ENCODE results near the gene FSTL5.

Gene FSTL5

DNA sequence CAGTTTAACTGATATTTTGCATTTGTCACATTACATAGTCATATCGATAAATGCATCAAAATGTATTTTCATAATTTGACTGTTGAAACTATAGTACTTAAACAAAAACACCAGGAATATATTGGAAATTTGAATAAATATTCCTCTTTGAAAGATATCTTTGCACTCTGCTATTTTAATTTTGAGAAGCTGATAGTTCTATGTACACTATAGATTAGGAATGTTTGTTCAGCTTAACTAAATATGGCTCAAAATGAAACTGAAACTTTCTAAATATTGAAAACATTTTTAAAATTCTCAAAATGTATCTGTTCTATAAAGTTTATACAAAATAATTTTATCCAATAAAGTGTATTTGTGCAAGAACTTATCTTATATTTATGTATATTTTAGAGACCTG lies 510.1 kb downstream of the FSTL5 start:
- no peak for DNase-seq
- no peaks in the 10 kb centered on the region for H3K36me3 ChIP-seq (ENCODE audit: insufficient read depth, low read length)
- H3K9ac ChIP-seq (ENCODE audit: low read depth, low read length): no peak overlapping the region
- no peak for ATAC-seq (ENCODE audit: insufficient read depth, low read depth)
- no peaks in the 10 kb centered on the region for H3K4me1 ChIP-seq (ENCODE audit: insufficient read depth, low read length)
- H3K4me2 ChIP-seq (ENCODE audit: insufficient read depth, low read length): no peak overlapping the region
- H2AFZ ChIP-seq (ENCODE audit: low read depth, low read length): no peak overlapping the region
- TF ChIP-seq CTCF (IDR thresholded peaks at IDR 0.05; ENCODE audit: borderline replicate concordance, extremely low read depth, low read length, poor library complexity, severe bottlenecking): no peak
- no peak for TF ChIP-seq EZH2 (IDR thresholded peaks at IDR 0.05; ENCODE audit: borderline replicate concordance, low read depth, low read length, severe bottlenecking)
- H3K9me3 ChIP-seq (ENCODE audit: insufficient read depth, low read length, severe bottlenecking): no peaks in the 10 kb centered on the region
- H3K79me2 ChIP-seq (ENCODE audit: insufficient read depth, low read length): no peaks in the 10 kb centered on the region
- H4K20me1 ChIP-seq (ENCODE audit: insufficient read depth, low read length): no peaks in the 10 kb centered on the region
- H3K27ac ChIP-seq (ENCODE audit: low read length): no peak overlapping the region
- H3K27me3 ChIP-seq (ENCODE audit: insufficient read depth, low read length, poor library complexity): no peaks in the 10 kb centered on the region
- H3K4me3 ChIP-seq (ENCODE audit: low read depth in 1 of 2, low read length in 2 of 2): no peak overlapping the region

GRCh38 chr4:161651586-161651985 lies 512.2 kb downstream of the FSTL5 start:
- H3K9me3 ChIP-seq (ENCODE audit: insufficient read depth, low read length, severe bottlenecking): no peaks in the 10 kb centered on the region
- H3K36me3 ChIP-seq (ENCODE audit: insufficient read depth, low read length): no peaks in the 10 kb centered on the region
- no peak overlapping the region for H3K27ac ChIP-seq (ENCODE audit: low read length)
- TF ChIP-seq CTCF (IDR thresholded peaks at IDR 0.05; ENCODE audit: borderline replicate concordance, extremely low read depth, low read length, poor library complexity, severe bottlenecking) (no peak), EZH2 (IDR thresholded peaks at IDR 0.05; ENCODE audit: borderline replicate concordance, low read depth, low read length, severe bottlenecking) (no peak)
- H3K27me3 ChIP-seq (ENCODE audit: insufficient read depth, low read length, poor library complexity): no peaks in the 10 kb centered on the region
- no peaks in the 10 kb centered on the region for H3K4me1 ChIP-seq (ENCODE audit: insufficient read depth, low read length)
- no peaks in the 10 kb centered on the region for H3K79me2 ChIP-seq (ENCODE audit: insufficient read depth, low read length)
- no peak overlapping the region for H2AFZ ChIP-seq (ENCODE audit: low read depth, low read length)
- ATAC-seq (ENCODE audit: insufficient read depth, low read depth): no peak
- H4K20me1 ChIP-seq (ENCODE audit: insufficient read depth, low read length): no peaks in the 10 kb centered on the region
- no peak overlapping the region for H3K4me2 ChIP-seq (ENCODE audit: insufficient read depth, low read length)
- H3K4me3 ChIP-seq (ENCODE audit: low read depth in 1 of 2, low read length in 2 of 2): no peak overlapping the region
- no peak overlapping the region for H3K9ac ChIP-seq (ENCODE audit: low read depth, low read length)
- DNase-seq: no peak

GRCh38 chr4:161650812-161651211 lies 513.0 kb downstream of the FSTL5 start:
- Histone ChIP-seq H3K79me2 (ENCODE audit: insufficient read depth, low read length) (no peaks in the 10 kb centered on the region), H3K27me3 (ENCODE audit: insufficient read depth, low read length, poor library complexity) (no peaks in the 10 kb centered on the region), H3K4me3 (ENCODE audit: low read depth in 1 of 2, low read length in 2 of 2) (no peak overlapping the region), H3K36me3 (ENCODE audit: insufficient read depth, low read length) (no peaks in the 10 kb centered on the region), H3K9me3 (ENCODE audit: insufficient read depth, low read length, severe bottlenecking) (no peaks in the 10 kb centered on the region), H2AFZ (ENCODE audit: low read depth, low read length) (no peak overlapping the region), H3K4me1 (ENCODE audit: insufficient read depth, low read length) (no peaks in the 10 kb centered on the region), H3K9ac (ENCODE audit: low read depth, low read length) (no peak overlapping the region), H3K27ac (ENCODE audit: low read length) (no peak overlapping the region), H3K4me2 (ENCODE audit: insufficient read depth, low read length) (no peak overlapping the region), H4K20me1 (ENCODE audit: insufficient read depth, low read length) (no peaks in the 10 kb centered on the region)
- no peak for ATAC-seq (ENCODE audit: insufficient read depth, low read depth)
- no peak for DNase-seq
- TF ChIP-seq EZH2 (IDR thresholded peaks at IDR 0.05; ENCODE audit: borderline replicate concordance, low read depth, low read length, severe bottlenecking): no peak

DNA sequence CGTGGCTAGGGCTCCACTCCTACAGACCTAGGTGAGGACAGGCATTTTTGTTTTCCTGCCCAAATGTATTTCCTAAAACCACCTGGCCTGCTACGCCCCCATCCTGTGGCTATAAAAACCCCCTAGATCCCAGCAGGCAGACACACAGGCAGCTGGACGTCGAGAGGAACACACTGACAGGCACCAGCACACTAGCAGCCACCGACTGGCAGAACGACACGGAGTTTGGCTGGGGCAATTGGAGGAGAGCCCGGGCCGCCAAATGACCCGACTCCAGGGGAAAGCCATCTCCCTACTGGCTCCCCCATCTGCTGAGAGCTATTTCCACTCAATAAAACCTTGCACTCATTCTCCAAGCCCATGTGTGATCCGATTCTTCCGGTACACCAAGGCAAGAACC lies 516.0 kb downstream of the FSTL5 start:
- Histone ChIP-seq H3K4me2 (ENCODE audit: insufficient read depth, low read length) (no peak overlapping the region), H4K20me1 (ENCODE audit: insufficient read depth, low read length) (no peaks in the 10 kb centered on the region), H3K4me3 (ENCODE audit: low read depth in 1 of 2, low read length in 2 of 2) (no peak overlapping the region), H3K36me3 (ENCODE audit: insufficient read depth, low read length) (no peaks in the 10 kb centered on the region), H3K27me3 (ENCODE audit: insufficient read depth, low read length, poor library complexity) (no peaks in the 10 kb centered on the region), H3K4me1 (ENCODE audit: insufficient read depth, low read length) (no peaks in the 10 kb centered on the region), H3K79me2 (ENCODE audit: insufficient read depth, low read length) (no peaks in the 10 kb centered on the region), H3K27ac (ENCODE audit: low read length) (no peak overlapping the region), H2AFZ (ENCODE audit: low read depth, low read length) (no peak overlapping the region), H3K9ac (ENCODE audit: low read depth, low read length) (no peak overlapping the region), H3K9me3 (ENCODE audit: insufficient read depth, low read length, severe bottlenecking) (no peaks in the 10 kb centered on the region)
- no peak for DNase-seq
- no peak for ATAC-seq (ENCODE audit: insufficient read depth, low read depth)
- no peak for TF ChIP-seq CTCF (IDR thresholded peaks at IDR 0.05; ENCODE audit: borderline replicate concordance, extremely low read depth, low read length, poor library complexity, severe bottlenecking)
- no peak for TF ChIP-seq EZH2 (IDR thresholded peaks at IDR 0.05; ENCODE audit: borderline replicate concordance, low read depth, low read length, severe bottlenecking)

All from DND-41 (cell line).